KMS-11 (cell line): ENCODE measurements around the gene RANBP3.
"Not testable (repeated sequence)": the region's sequence is repeated elsewhere in the genome, so short reads cannot be mapped to it uniquely, and the experiment has no call there.

Source experiments
- H2AFZ ChIP-seq: fragments of 200-600 bp; sonication (generic); 2 replicates; pipeline ENCODE4 v1.6.1; 2016; ENCODE audit warnings: antibody characterized with exemption, mixed run types, low read depth
- H3K27ac ChIP-seq: fragments of 200-600 bp; sonication (generic); 2 replicates; pipeline ENCODE4 v1.6.1; 2016; ENCODE audit warnings: mild to moderate bottlenecking, mixed run types
- H3K27me3 ChIP-seq: fragments of 200-600 bp; sonication (generic); 2 replicates; pipeline ENCODE4 v1.6.1; 2017; ENCODE audit warnings: mild to moderate bottlenecking, low read depth, mixed run types, moderate library complexity; ENCODE audit not compliant: insufficient read depth
- H3K36me3 ChIP-seq: fragments of 200-600 bp; sonication (generic); 2 replicates; pipeline ENCODE4 v1.6.1; 2017; ENCODE audit warnings: mild to moderate bottlenecking, mixed run types; ENCODE audit not compliant: insufficient read depth
- H3K4me1 ChIP-seq: fragments of 200-600 bp; sonication (generic); 2 replicates; pipeline ENCODE4 v1.6.1; 2016; ENCODE audit warnings: mild to moderate bottlenecking, low read depth, mixed run types; ENCODE audit not compliant: poor library complexity, severe bottlenecking
- H3K4me2 ChIP-seq: fragments of 200-600 bp; sonication (generic); 2 replicates; pipeline ENCODE4 v1.7.0; 2016; ENCODE audit warnings: mild to moderate bottlenecking, mixed run types
- H3K4me3 ChIP-seq: fragments of 200-600 bp; sonication (generic); IDR thresholded peaks from 2 replicates; pipeline ENCODE4 v1.6.1; 2017; ENCODE audit warnings: low read depth, low read length, mixed read lengths; ENCODE audit not compliant: insufficient read depth
- H3K79me2 ChIP-seq: fragments of 200-600 bp; sonication (generic); 2 replicates; pipeline ENCODE4 v1.6.1; 2016; ENCODE audit warnings: low read depth, mixed run types; ENCODE audit not compliant: insufficient read depth
- H3K9ac ChIP-seq: fragments of 200-600 bp; sonication (generic); 2 replicates; pipeline ENCODE4 v1.6.1; 2016; ENCODE audit warnings: mild to moderate bottlenecking, mixed run types
- H4K20me1 ChIP-seq: fragments of 200-600 bp; sonication (generic); 2 replicates; pipeline ENCODE4 v1.6.1; 2016; ENCODE audit warnings: mild to moderate bottlenecking, mixed run types; ENCODE audit not compliant: insufficient read depth
- TF ChIP-seq, protein P1 (sequence below): fragments of 200-600 bp; sonication (generic); conservative IDR thresholded peaks from 2 replicates; pipeline ENCODE4 v1.6.1; 2017; ENCODE audit warnings: low read depth, mild to moderate bottlenecking, antibody characterized with exemption, low read length, moderate library complexity, mixed read lengths

Gene RANBP3

DNA sequence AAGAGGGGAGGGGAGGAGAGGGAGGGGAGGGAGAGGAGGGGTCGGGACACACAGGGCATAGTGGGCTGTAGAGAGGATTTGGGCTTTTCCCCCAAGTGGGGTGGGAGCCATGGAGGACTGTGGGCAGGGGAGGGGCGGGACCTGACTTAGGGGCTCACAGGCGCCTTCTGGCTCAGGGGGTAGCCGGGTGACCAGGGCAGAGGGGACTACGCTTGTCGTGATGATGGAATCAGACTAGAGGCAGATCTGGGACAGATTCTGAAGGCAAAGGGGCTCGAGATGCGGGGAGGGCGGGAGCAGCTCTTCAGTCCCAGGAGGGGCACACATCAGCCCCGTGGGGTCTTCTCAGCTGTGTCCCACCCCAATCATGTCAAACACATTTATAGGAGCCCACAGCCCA, 87.8 kb downstream of the RANBP3 start:
- Histone ChIP-seq H2AFZ (no peak overlapping the region), H3K4me2 (no peak overlapping the region), H3K4me3 (no peak overlapping the region), H3K36me3 (no peaks in the 10 kb centered on the region), H4K20me1 (no peaks in the 10 kb centered on the region), H3K27me3 (peaks cover 17% of the 10 kb centered on the region; the same call in 1 of the 2 replicates), H3K9ac (no peak overlapping the region), H3K27ac (no peak overlapping the region), H3K4me1 (no peaks in the 10 kb centered on the region), H3K79me2 (no peaks in the 10 kb centered on the region)
- TF ChIP-seq, protein P1, sequence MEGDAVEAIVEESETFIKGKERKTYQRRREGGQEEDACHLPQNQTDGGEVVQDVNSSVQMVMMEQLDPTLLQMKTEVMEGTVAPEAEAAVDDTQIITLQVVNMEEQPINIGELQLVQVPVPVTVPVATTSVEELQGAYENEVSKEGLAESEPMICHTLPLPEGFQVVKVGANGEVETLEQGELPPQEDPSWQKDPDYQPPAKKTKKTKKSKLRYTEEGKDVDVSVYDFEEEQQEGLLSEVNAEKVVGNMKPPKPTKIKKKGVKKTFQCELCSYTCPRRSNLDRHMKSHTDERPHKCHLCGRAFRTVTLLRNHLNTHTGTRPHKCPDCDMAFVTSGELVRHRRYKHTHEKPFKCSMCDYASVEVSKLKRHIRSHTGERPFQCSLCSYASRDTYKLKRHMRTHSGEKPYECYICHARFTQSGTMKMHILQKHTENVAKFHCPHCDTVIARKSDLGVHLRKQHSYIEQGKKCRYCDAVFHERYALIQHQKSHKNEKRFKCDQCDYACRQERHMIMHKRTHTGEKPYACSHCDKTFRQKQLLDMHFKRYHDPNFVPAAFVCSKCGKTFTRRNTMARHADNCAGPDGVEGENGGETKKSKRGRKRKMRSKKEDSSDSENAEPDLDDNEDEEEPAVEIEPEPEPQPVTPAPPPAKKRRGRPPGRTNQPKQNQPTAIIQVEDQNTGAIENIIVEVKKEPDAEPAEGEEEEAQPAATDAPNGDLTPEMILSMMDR: no peak

DNA sequence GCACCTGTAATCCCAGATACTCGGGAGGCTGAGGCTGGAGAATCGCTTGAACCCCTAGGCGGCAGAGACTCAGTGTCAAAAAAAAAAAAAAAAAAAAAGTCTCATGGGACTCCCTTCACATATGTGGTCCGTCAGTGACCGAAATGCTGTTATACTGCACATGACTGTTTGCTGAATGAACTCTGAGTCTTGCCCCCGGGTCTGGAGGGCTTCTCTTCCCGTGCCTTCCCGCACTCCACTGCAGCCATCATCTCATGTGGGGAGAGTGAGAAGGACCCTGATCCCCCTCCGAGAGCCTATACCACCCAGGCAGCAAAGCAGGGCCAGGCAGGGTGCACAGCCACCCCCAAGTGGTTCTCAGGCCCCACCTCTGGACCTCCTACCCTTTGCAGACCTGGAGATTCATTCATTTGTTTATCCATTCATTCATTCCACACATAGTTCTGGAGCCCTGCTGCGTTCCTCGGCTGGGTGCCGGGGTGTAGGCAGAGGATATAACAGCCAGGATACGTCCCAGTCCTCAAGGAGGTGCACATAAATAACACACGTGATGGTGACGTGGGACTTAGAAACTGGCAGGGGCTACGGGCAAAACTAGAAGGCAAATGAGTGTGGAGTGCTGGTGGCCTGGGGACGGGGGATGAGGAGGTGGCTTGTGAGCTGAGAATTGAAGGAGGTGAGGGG, 88.5 kb downstream of the RANBP3 start:
- TF ChIP-seq, protein P1: no peak
- Histone ChIP-seq H3K27me3 (peaks cover 20% of the 10 kb centered on the region; the same call in 1 of the 2 replicates), H3K9ac (no peak overlapping the region), H2AFZ (no peak overlapping the region), H3K36me3 (no peaks in the 10 kb centered on the region), H3K4me1 (no peaks in the 10 kb centered on the region), H3K4me3 (no peak overlapping the region), H4K20me1 (no peaks in the 10 kb centered on the region), H3K4me2 (no peak overlapping the region), H3K27ac (no peak overlapping the region), H3K79me2 (no peaks in the 10 kb centered on the region)

DNA sequence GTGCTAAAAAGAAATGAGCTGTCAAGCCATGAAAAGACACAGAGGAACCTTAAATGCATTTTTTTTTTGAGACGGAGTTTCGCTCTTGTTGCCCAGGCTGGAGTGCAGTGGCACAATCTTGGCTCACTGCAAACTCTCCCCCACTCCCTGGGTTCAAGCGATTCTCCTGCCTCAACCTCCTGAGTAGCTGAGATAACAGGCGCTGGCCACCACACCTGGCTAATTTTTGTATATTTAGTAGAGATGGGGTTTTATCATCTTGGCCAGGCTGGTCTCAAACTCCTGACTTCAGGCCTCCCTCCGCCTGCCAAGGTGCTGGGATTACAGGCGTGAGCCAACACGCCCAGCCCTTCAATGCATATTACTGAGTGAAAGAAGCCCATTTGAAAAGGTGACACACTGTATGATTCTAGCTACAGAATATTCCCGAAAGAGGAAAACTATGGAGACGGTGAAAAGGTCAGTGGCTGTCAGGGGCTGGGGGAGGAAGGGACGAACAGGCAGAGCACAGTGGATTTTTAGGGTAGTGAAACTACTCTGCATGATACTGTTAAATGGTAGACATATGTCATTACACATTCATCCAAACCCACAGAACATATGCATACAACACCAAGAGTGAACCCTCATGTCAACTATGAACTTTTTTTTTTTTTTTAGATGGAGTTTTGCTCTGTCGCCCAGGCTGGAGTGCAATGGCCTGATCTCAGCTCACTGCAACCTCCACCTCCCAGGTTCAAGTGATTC, 93.7 kb downstream of the RANBP3 start:
- H3K36me3 ChIP-seq, H2AFZ ChIP-seq, H3K4me1 ChIP-seq, H3K27ac ChIP-seq, H3K9ac ChIP-seq, H4K20me1 ChIP-seq, H3K4me3 ChIP-seq, H3K79me2 ChIP-seq, H3K4me2 ChIP-seq: not testable (repeated sequence)
- peaks cover 49% of the 10 kb centered on the region for H3K27me3 ChIP-seq

DNA sequence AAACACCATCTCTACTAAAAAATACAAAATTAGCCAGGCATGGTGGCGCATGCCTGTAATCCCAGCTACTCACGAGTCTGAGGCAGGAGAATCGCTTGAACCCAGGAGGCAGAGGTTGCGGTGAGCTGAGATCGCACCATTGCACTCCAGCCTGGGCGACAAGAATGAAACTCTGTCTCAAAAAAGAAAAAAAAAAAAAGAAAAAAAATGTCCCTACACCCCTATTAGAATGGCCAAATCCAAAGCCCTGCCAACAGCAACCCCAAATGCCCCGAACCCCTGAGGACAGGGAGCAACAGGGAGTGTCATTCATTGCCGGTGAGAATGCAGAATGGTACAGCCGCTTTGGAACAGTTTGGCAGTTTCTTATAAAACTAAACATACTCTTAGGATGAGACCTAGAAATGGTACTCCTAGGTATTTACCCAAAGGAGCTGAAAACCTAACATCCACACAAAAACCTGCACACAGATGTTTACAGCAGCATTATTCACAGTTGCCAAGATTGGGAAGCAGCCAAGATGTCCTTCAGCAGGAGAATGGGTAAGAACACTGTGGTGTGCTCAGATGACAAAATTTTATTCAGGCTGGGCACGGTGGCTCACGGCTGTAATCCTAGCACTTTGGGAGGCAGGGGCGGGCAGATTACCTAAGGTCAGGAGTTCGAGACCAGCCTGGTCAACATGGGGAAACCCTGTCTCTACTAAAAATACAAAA, 94.6 kb downstream of the RANBP3 start:
- not testable (repeated sequence) for H3K9ac ChIP-seq, H3K79me2 ChIP-seq, H2AFZ ChIP-seq, H3K36me3 ChIP-seq, H3K4me3 ChIP-seq, H3K27ac ChIP-seq, H3K4me1 ChIP-seq, H3K4me2 ChIP-seq, H4K20me1 ChIP-seq
- H3K27me3 ChIP-seq: peaks cover 51% of the 10 kb centered on the region

DNA sequence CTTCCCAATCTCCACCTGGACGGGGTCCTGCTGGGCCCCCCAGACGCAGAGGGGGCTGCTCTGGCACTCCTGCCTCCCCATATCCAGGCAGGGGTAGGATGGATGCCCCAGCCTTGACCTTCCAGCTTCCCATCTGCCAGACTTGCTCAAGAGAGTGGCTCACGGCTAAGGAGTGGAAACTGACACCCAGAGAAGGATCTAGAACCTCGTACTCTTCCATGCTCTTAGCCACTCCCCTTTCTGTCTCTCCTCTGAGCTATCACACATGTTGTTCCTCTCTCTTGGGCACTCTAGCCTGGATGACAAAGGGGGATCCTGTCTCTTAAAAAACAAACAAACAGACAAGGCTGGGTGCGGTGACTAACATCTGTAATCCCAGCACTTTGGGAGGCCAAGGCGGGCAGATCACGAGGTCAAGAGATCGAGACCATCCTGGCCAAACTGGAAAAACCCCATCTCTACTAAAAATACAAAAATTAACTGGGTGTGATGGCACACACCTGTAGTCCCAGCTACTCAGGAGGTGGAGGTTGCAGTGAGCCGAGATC, 95.4 kb downstream of the RANBP3 start:
- Histone ChIP-seq H3K36me3 (no peaks in the 10 kb centered on the region), H3K4me1 (no peaks in the 10 kb centered on the region), H3K4me2 (no peak overlapping the region), H2AFZ (no peak overlapping the region), H3K27ac (no peak overlapping the region), H3K4me3 (no peak overlapping the region), H3K79me2 (no peaks in the 10 kb centered on the region), H3K9ac (no peak overlapping the region), H3K27me3 (peaks cover 55% of the 10 kb centered on the region), H4K20me1 (no peaks in the 10 kb centered on the region)
- TF ChIP-seq, protein P1: no peak
